SJCRH30 (cell line): Measurements from ENCODE around the gene PLD1. TPM values are rescaled to one million over a fixed set of nuclear protein-coding genes. Genes with fewer than 3 reads are reported as not detected.

Experiments
- DNase-seq, 2 experiments: peaks; one replicate each; pipeline ENCODE4 v3.0.0-alpha.2; 2015 to 2020
- H3K27ac ChIP-seq: fragments of 250-450 bp; sonication (Bioruptor Pico); 2 replicates; pipeline ENCODE4 v1.5.1; 2020; ENCODE audit warnings: mild to moderate bottlenecking, moderate library complexity
- H3K27me3 ChIP-seq: fragments of 250-450 bp; sonication (Bioruptor Pico); 2 replicates; pipeline ENCODE4 v1.5.1; 2020; ENCODE audit warnings: mild to moderate bottlenecking, moderate library complexity
- H3K36me3 ChIP-seq: fragments of 250-450 bp; sonication (Bioruptor Pico); 2 replicates; pipeline ENCODE4 v1.5.1; 2020; ENCODE audit warnings: mild to moderate bottlenecking, moderate library complexity
- H3K4me1 ChIP-seq: fragments of 250-450 bp; sonication (Bioruptor Pico); 2 replicates; pipeline ENCODE4 v1.5.1; 2020; ENCODE audit warnings: mild to moderate bottlenecking, moderate library complexity
- H3K4me3 ChIP-seq: fragments of 250-450 bp; sonication (Bioruptor Pico); 2 replicates; pipeline ENCODE4 v1.5.1; 2020; ENCODE audit warnings: mild to moderate bottlenecking, moderate library complexity
- H3K9me3 ChIP-seq: fragments of 250-450 bp; sonication (Bioruptor Pico); replicated peaks from 2 replicates; pipeline ENCODE4 v1.5.1; 2020; ENCODE audit warnings: mild to moderate bottlenecking, moderate library complexity
- total RNA-seq: library from RNA; depleted of rRNA; stranded (reverse); fragments of >200 nt; shearing (Covaris generic); gene quantifications from 2 replicates; pipeline ENCODE4 v1.2.3, GENCODE V29; 2014

Gene PLD1
- total RNA-seq, 1 experiment from 2014 or later: 5.2 TPM

- Histone ChIP-seq H3K9me3 (no peaks in the 10 kb centered on the region), H3K4me3 (no peak overlapping the region), H3K27ac (no peak overlapping the region), H3K27me3 (no peaks in the 10 kb centered on the region), H3K4me1 (peaks cover 20% of the 10 kb centered on the region), H3K36me3 (no peaks in the 10 kb centered on the region)
- no peak for DNase-seq
Measured at GRCh38 chr3:171768281-171768900, 41.9 kb downstream of the PLD1 start.

GRCh38 chr3:171765511-171765887 is 44.8 kb downstream of the PLD1 start:
- DNase-seq: no peak
- no peaks in the 10 kb centered on the region for H3K27me3 ChIP-seq
- no peaks in the 10 kb centered on the region for H3K9me3 ChIP-seq
- no peak overlapping the region for H3K4me3 ChIP-seq
- H3K4me1 ChIP-seq: peaks cover 11% of the 10 kb centered on the region
- H3K27ac ChIP-seq: no peak overlapping the region
- no peaks in the 10 kb centered on the region for H3K36me3 ChIP-seq

GRCh38 chr3:171763392-171763791 is 46.9 kb downstream of the PLD1 start:
- no peaks in the 10 kb centered on the region for H3K36me3 ChIP-seq
- H3K4me3 ChIP-seq: no peak overlapping the region
- H3K27me3 ChIP-seq: no peaks in the 10 kb centered on the region

GRCh38 chr3:171760477-171760876 is 49.8 kb downstream of the PLD1 start:
- H3K27me3 ChIP-seq: no peaks in the 10 kb centered on the region
- DNase-seq: no peak
- H3K9me3 ChIP-seq: no peaks in the 10 kb centered on the region
- no peaks in the 10 kb centered on the region for H3K4me1 ChIP-seq
- H3K4me3 ChIP-seq: no peak overlapping the region
- H3K27ac ChIP-seq: no peak overlapping the region
- H3K36me3 ChIP-seq: no peaks in the 10 kb centered on the region

More at GRCh38 chr3:171763392-171763791, 46.9 kb downstream of the PLD1 start:
- no peaks in the 10 kb centered on the region for H3K4me1 ChIP-seq
- no peaks in the 10 kb centered on the region for H3K9me3 ChIP-seq
- H3K27ac ChIP-seq: no peak overlapping the region
- no peak for DNase-seq

- DNase-seq: no peak
- Histone ChIP-seq H3K27me3 (no peaks in the 10 kb centered on the region), H3K27ac (no peak overlapping the region), H3K9me3 (no peaks in the 10 kb centered on the region), H3K4me1 (no peaks in the 10 kb centered on the region), H3K4me3 (no peak overlapping the region), H3K36me3 (no peaks in the 10 kb centered on the region)
Measured at GRCh38 chr3:171758109-171758508, 52.2 kb downstream of the PLD1 start.

- Histone ChIP-seq H3K4me3 (no peak overlapping the region), H3K36me3 (no peaks in the 10 kb centered on the region)
Measured at GRCh38 chr3:171757361-171758034, 52.8 kb downstream of the PLD1 start.

GRCh38 chr3:171755656-171756055 is 54.6 kb downstream of the PLD1 start:
- Histone ChIP-seq H3K4me1 (no peaks in the 10 kb centered on the region), H3K27ac (no peak overlapping the region), H3K9me3 (no peaks in the 10 kb centered on the region), H3K36me3 (no peaks in the 10 kb centered on the region), H3K4me3 (no peak overlapping the region), H3K27me3 (no peaks in the 10 kb centered on the region)
- no peak for DNase-seq

More at GRCh38 chr3:171757361-171758034, 52.8 kb downstream of the PLD1 start:
- Histone ChIP-seq H3K27ac (no peak overlapping the region), H3K4me1 (no peaks in the 10 kb centered on the region), H3K9me3 (no peaks in the 10 kb centered on the region), H3K27me3 (no peaks in the 10 kb centered on the region)
- no peak for DNase-seq

- Histone ChIP-seq H3K4me3 (no peak overlapping the region), H3K9me3 (no peaks in the 10 kb centered on the region), H3K27me3 (no peaks in the 10 kb centered on the region), H3K36me3 (no peaks in the 10 kb centered on the region), H3K4me1 (no peaks in the 10 kb centered on the region), H3K27ac (no peak overlapping the region)
- no peak for DNase-seq
Measured at GRCh38 chr3:171755015-171755589, 55.2 kb downstream of the PLD1 start.

GRCh38 chr3:171753665-171754408 is 56.4 kb downstream of the PLD1 start:
- DNase-seq: no peak
- Histone ChIP-seq H3K4me3 (no peak overlapping the region), H3K36me3 (no peaks in the 10 kb centered on the region), H3K9me3 (no peaks in the 10 kb centered on the region), H3K4me1 (no peaks in the 10 kb centered on the region), H3K27ac (no peak overlapping the region), H3K27me3 (no peaks in the 10 kb centered on the region)

GRCh38 chr3:171753025-171753472 is 57.2 kb downstream of the PLD1 start:
- no peaks in the 10 kb centered on the region for H3K36me3 ChIP-seq
- H3K4me3 ChIP-seq: no peak overlapping the region
- H3K27ac ChIP-seq: no peak overlapping the region
- no peaks in the 10 kb centered on the region for H3K4me1 ChIP-seq
- no peaks in the 10 kb centered on the region for H3K27me3 ChIP-seq
- no peak for DNase-seq
- no peaks in the 10 kb centered on the region for H3K9me3 ChIP-seq

- Histone ChIP-seq H3K4me3 (no peak overlapping the region), H3K4me1 (no peaks in the 10 kb centered on the region), H3K9me3 (no peaks in the 10 kb centered on the region), H3K27ac (no peak overlapping the region), H3K27me3 (no peaks in the 10 kb centered on the region), H3K36me3 (no peaks in the 10 kb centered on the region)
- no peak for DNase-seq
Measured at GRCh38 chr3:171752329-171752728, 58.0 kb downstream of the PLD1 start.

- DNase-seq: no peak
- Histone ChIP-seq H3K4me1 (no peaks in the 10 kb centered on the region), H3K27me3 (no peaks in the 10 kb centered on the region), H3K9me3 (peaks cover 4% of the 10 kb centered on the region; the same call in 1 of the 2 replicates), H3K27ac (no peak overlapping the region), H3K36me3 (no peaks in the 10 kb centered on the region), H3K4me3 (no peak overlapping the region)
Measured at GRCh38 chr3:171749124-171749523, 61.2 kb downstream of the PLD1 start.

GRCh38 chr3:171748064-171748924 is 62.0 kb downstream of the PLD1 start:
- H3K36me3 ChIP-seq: no peaks in the 10 kb centered on the region
- no peak for DNase-seq
- H3K27me3 ChIP-seq: no peaks in the 10 kb centered on the region
- no peak overlapping the region for H3K4me3 ChIP-seq
- H3K9me3 ChIP-seq: peaks cover 4% of the 10 kb centered on the region; the same call in 1 of the 2 replicates
- no peak overlapping the region for H3K27ac ChIP-seq
- no peaks in the 10 kb centered on the region for H3K4me1 ChIP-seq

GRCh38 chr3:171747223-171747920 is 62.9 kb downstream of the PLD1 start:
- peaks cover 4% of the 10 kb centered on the region; the same call in 1 of the 2 replicates for H3K9me3 ChIP-seq
- no peak overlapping the region for H3K27ac ChIP-seq
- DNase-seq: no peak
- H3K4me1 ChIP-seq: no peaks in the 10 kb centered on the region
- no peaks in the 10 kb centered on the region for H3K27me3 ChIP-seq
- no peak overlapping the region for H3K4me3 ChIP-seq
- H3K36me3 ChIP-seq: no peaks in the 10 kb centered on the region
